GM18505 (cell line): ENCODE data around the gene A1CF.
"Not testable (repeated sequence)": the region's sequence is repeated elsewhere in the genome, so short reads cannot be mapped to it uniquely, and the experiment has no call there.

Experiments used
- ATAC-seq: cut with Tn5 transposase; IDR thresholded peaks from one replicate; pipeline ENCODE4 v1.9.1; 2021; ENCODE audit not compliant: unreplicated experiment
- POLR2A ChIP-seq: IDR thresholded peaks from 4 replicates; pipeline ENCODE4 v1.6.1; 2011; ENCODE audit warnings: borderline replicate concordance; ENCODE audit not compliant: insufficient read depth, insufficient read length; ENCODE audit errors: extremely low read depth

A1CF gene

GRCh38 chr10:50892467-50892866 lies 7.0 kb upstream of the A1CF start:
- TF ChIP-seq POLR2A, result no peak
- no peak for ATAC-seq

- TF ChIP-seq POLR2A, result no peak
- ATAC-seq, result no peak
These were observed 1.1 kb downstream of the A1CF start for GRCh38 chr10:50884302-50884701.

GRCh38 chr10:50883629-50884028 lies 1.8 kb downstream of the A1CF start:
- ATAC-seq, result no peak
- no peak for TF ChIP-seq POLR2A

GRCh38 chr10:50882540-50882983 lies 2.9 kb downstream of the A1CF start:
- TF ChIP-seq POLR2A, result no peak

GRCh38 chr10:50881046-50881445 lies 4.4 kb downstream of the A1CF start:
- not testable (repeated sequence) for ATAC-seq

More at GRCh38 chr10:50882540-50882983, 2.9 kb downstream of the A1CF start:
- ATAC-seq, result no peak

GRCh38 chr10:50876429-50876828 lies 9.0 kb downstream of the A1CF start:
- no peak for TF ChIP-seq POLR2A
- no peak for ATAC-seq

- no peak for TF ChIP-seq POLR2A
- ATAC-seq, result no peak
These were observed 10.7 kb downstream of the A1CF start for GRCh38 chr10:50874723-50875122.

GRCh38 chr10:50866317-50866716 lies 19.1 kb downstream of the A1CF start:
- TF ChIP-seq POLR2A, result no peak
- no peak for ATAC-seq

GRCh38 chr10:50862719-50863118 lies 22.7 kb downstream of the A1CF start:
- ATAC-seq, result no peak
- TF ChIP-seq POLR2A, result no peak

GRCh38 chr10:50861370-50861769 lies 24.1 kb downstream of the A1CF start:
- no peak for TF ChIP-seq POLR2A
- no peak for ATAC-seq

GRCh38 chr10:50857579-50857978 lies 27.8 kb downstream of the A1CF start:
- no peak for ATAC-seq
- TF ChIP-seq POLR2A, result no peak

GRCh38 chr10:50855461-50855860 lies 30.0 kb downstream of the A1CF start:
- no peak for ATAC-seq
- no peak for TF ChIP-seq POLR2A

- no peak for ATAC-seq
- no peak for TF ChIP-seq POLR2A
These were observed 30.4 kb downstream of the A1CF start for GRCh38 chr10:50855015-50855414.

GRCh38 chr10:50853557-50853956 lies 31.9 kb downstream of the A1CF start:
- no peak for TF ChIP-seq POLR2A
- ATAC-seq, result no peak
